GM06990 (cell line): ENCODE measurements around the gene CHMP1B.

Experiments
- DNase-seq: peaks from one replicate; pipeline ENCODE4 v3.0.0-alpha.2; 2011; ENCODE audit not compliant: insufficient read length; ENCODE audit errors: extremely low read depth
- H3K27me3 ChIP-seq: replicated peaks from 2 replicates; pipeline ENCODE4 v1.6.0; 2011; ENCODE audit warnings: low read length; ENCODE audit not compliant: control insufficient read depth, insufficient read depth
- H3K36me3 ChIP-seq: 2 replicates; pipeline ENCODE4 v1.5.1; 2011; ENCODE audit warnings: low read length; ENCODE audit not compliant: control insufficient read depth, insufficient read depth
- H3K4me3 ChIP-seq: replicated peaks from 2 replicates; pipeline ENCODE4 v1.5.1; 2011; ENCODE audit warnings: low read depth, mild to moderate bottlenecking, control low read depth, low read length
- CTCF ChIP-seq: IDR thresholded peaks from 2 replicates; pipeline ENCODE4 v1.5.1; 2011; ENCODE audit warnings: low read length, control low read depth, mild to moderate bottlenecking, inconsistent platforms; ENCODE audit not compliant: insufficient read depth, poor library complexity, severe bottlenecking

Gene CHMP1B

GRCh38 chr18:11851146-11851805, at the start of gene CHMP1B:
TSS of gene CHMP1B (plus strand) at chr18:11851413. CDS start at chr18:11851512, 99 bp downstream.
- no peaks in the 10 kb centered on the region; the same call in 1 of the 2 replicates for H3K27me3 ChIP-seq
- DNase-seq = peak; percentile 98
- no peaks in the 10 kb centered on the region for H3K36me3 ChIP-seq
- no peak for TF ChIP-seq CTCF
- peak within 1 kb of the TSS; percentile 71 for H3K4me3 ChIP-seq

- DNase-seq = no peak
- Histone ChIP-seq H3K4me3 (no peak overlapping the region), H3K27me3 (no peaks in the 10 kb centered on the region), H3K36me3 (no peaks in the 10 kb centered on the region)
- TF ChIP-seq CTCF = no peak
Observed at GRCh38 chr18:11801573-11801972, 49.6 kb upstream of the CHMP1B start.

GRCh38 chr18:11802158-11802557, 49.1 kb upstream of the CHMP1B start:
- DNase-seq = no peak
- no peak for TF ChIP-seq CTCF
- Histone ChIP-seq H3K36me3 (no peaks in the 10 kb centered on the region), H3K27me3 (no peaks in the 10 kb centered on the region), H3K4me3 (no peak overlapping the region)

- Histone ChIP-seq H3K36me3 (no peaks in the 10 kb centered on the region), H3K27me3 (no peaks in the 10 kb centered on the region), H3K4me3 (no peak overlapping the region)
- DNase-seq = no peak
- no peak for TF ChIP-seq CTCF
Observed at GRCh38 chr18:11802586-11802985, 48.6 kb upstream of the CHMP1B start.

- TF ChIP-seq CTCF = no peak
- Histone ChIP-seq H3K27me3 (no peaks in the 10 kb centered on the region), H3K36me3 (no peaks in the 10 kb centered on the region), H3K4me3 (no peak overlapping the region)
- DNase-seq = no peak
Observed at GRCh38 chr18:11807233-11807632, 44.0 kb upstream of the CHMP1B start.
